HG03354 (cell line): ENCODE results near the gene DDI2.
"Not testable (repeated sequence)": the region's sequence is repeated elsewhere in the genome, so short reads cannot be mapped to it uniquely, and the experiment has no call there.

Experiments
- ATAC-seq: cut with Tn5 transposase; IDR thresholded peaks from one replicate; pipeline ENCODE4 v1.9.1; 2021; ENCODE audit warnings: mild to moderate bottlenecking; ENCODE audit not compliant: unreplicated experiment, poor library complexity, severe bottlenecking

The DDI2 gene

GRCh38 chr1:15604400-15604799 is 12.9 kb upstream of the DDI2 start:
- ATAC-seq = not testable (repeated sequence)

GRCh38 chr1:15605398-15606383 is 11.6 kb upstream of the DDI2 start:
- ATAC-seq = no peak

- ATAC-seq = no peak
Measured at GRCh38 chr1:15609631-15610030, 7.6 kb upstream of the DDI2 start.

- ATAC-seq = no peak
Measured at GRCh38 chr1:15610167-15610566, 7.1 kb upstream of the DDI2 start.

GRCh38 chr1:15616373-15617172 is 685 bp upstream of the DDI2 start:
- ATAC-seq = peak; percentile 27

- peak; percentile 49 for ATAC-seq
Measured at GRCh38 chr1:15618077-15618654, 908 bp downstream of the DDI2 start.

GRCh38 chr1:15618655-15619525 is 1.6 kb downstream of the DDI2 start:
- ATAC-seq = no peak

- ATAC-seq = no peak
Measured at GRCh38 chr1:15620155-15620545, 2.9 kb downstream of the DDI2 start.

- ATAC-seq = no peak
Measured at GRCh38 chr1:15620902-15621682, 3.8 kb downstream of the DDI2 start.

- ATAC-seq = no peak
Measured at GRCh38 chr1:15621975-15622374, 4.7 kb downstream of the DDI2 start.

- ATAC-seq = no peak
Measured at GRCh38 chr1:15622712-15623373, 5.6 kb downstream of the DDI2 start.

GRCh38 chr1:15623435-15623834 is 6.2 kb downstream of the DDI2 start:
- ATAC-seq = no peak

GRCh38 chr1:15624133-15624714 is 7.0 kb downstream of the DDI2 start:
- ATAC-seq = no peak

GRCh38 chr1:15625056-15625917 is 8.0 kb downstream of the DDI2 start:
- no peak for ATAC-seq

- ATAC-seq = no peak
Measured at GRCh38 chr1:15626269-15626950, 9.2 kb downstream of the DDI2 start.

GRCh38 chr1:15627343-15627988 is 10.2 kb downstream of the DDI2 start:
- ATAC-seq = peak; percentile 92
